HPDE6-E6E7 (cell line): Measurements from ENCODE around the gene STPG1.

Source experiments
- DNase-seq: peaks from one replicate; pipeline ENCODE4 v3.0.0; 2011; ENCODE audit warnings: missing footprints; ENCODE audit errors: extremely low spot score

STPG1 gene

GRCh38 chr1:24426744-24427544 lies 13.4 kb upstream of the STPG1 start:
- no peak for DNase-seq

DNA sequence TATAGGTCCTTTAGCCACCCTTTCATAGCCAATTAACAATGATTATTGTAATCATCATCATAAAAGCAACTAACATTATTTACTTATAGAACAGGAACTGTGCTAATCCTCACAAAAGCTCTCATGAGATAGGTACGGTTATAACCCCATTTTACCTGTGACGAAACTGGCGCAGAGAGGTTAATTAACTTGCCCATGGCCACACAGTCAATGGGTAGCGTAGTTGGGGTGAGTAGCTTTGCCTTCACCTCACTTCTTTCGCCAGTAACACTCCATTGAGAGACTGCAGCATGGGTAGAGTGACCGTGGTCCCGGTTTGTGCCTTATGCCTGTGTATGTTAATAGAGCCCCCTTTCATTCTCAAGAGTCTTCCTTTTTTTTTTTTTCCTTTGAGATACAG lies 12.3 kb upstream of the STPG1 start:
- no peak for DNase-seq

DNA sequence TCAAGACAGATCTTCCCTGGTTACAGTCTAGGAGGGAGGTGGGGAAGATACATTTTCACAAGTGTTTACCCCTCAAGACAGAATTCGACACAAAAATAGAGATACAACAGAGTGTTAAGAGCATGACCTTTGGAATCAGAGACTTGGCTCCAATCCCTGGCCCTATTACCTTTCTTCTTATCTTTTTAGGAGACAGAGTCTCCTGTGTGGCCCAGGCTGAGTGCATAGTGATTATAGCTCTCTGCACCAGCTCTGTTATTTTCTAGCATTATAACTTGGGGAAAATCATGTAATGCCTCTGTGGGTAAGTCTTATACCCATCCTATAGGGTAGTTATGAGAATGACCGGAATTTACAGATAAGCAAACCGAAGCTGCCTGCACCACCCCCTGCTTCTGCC lies 11.9 kb upstream of the STPG1 start:
- DNase-seq: no peak

GRCh38 chr1:24424990-24425389 lies 11.4 kb upstream of the STPG1 start:
- no peak for DNase-seq

GRCh38 chr1:24424207-24424606 lies 10.6 kb upstream of the STPG1 start:
- no peak for DNase-seq

DNA sequence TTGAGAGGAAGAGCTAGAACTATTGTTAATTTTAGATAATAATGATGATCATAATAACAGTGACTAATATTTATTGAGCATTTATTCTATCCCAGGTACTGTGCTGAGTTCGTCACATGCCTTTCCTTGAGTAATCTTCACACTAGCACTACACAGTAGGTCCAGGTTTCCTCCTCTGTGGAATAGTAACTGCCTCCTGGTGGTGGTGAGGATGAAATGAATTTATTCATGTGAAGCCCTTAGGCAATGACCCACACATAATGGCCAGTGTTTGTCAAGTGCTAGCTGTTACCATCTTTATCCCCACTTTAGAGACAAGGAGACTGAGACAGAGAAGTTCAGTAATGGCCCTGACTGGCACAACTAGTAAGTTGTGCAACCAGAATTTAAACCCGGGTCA lies 7.9 kb upstream of the STPG1 start:
- no peak for DNase-seq

DNA sequence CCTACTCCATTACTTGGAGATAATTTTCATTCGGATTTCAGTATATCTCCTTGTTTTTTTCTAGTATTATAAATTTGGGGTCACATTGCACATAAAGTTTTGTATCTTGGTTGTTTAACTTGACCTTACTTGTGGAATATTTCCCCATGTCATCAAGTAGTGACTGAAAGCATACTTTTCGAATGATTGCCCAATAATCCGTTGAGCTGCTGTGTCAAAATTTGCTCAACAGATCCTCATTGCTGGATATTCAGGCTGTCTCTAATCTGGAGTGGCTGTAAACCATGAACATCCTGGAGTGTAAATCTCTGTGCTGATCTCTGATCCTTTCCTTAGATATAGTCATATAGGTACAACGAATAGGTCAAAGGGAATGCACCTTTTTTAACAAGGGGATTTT lies 7.0 kb upstream of the STPG1 start:
- no peak for DNase-seq

- peak; percentile 39 for DNase-seq
Measured at GRCh38 chr1:24418898-24419628, 5.5 kb upstream of the STPG1 start.

GRCh38 chr1:24417681-24418080 lies 4.1 kb upstream of the STPG1 start:
- DNase-seq: no peak

- peak; percentile 60 for DNase-seq
Measured at GRCh38 chr1:24416666-24417391, 3.2 kb upstream of the STPG1 start.

DNA sequence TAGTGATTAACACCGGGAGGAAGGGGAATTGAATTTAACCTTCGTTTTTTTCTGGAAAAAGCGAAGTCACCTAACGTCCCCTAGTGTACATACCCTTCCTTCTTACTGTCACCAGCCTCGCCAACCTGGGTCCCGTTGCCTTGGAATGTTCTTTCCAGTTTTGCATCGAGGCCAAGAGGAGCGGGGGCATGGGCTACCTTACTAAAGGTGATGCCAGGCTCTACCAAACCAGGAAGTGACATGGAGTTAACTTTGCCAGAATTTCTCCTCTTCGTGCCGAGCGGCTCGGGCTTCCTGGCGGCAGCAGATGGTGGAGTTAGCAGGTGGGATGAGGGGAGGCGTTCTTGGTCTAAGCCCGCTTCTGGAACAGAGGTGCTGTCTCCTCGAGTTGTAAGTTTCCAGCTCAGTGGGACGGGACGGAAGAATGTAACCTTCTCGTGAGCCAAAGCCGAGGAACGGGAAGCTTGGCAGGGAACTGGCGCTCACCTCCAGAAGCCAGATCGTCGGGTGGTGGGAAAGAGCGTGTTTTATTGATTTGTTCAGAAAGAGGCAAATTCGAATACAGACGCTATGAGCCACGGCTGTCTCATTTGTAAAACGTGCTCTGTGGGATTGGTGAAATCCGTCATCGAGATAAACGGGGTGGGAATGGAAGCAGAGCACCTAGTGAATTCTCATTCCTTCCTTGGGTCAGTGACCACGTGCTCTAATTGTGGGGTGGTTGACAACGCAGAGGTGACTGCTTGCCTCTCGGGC lies 2.5 kb upstream of the STPG1 start:
- no peak for DNase-seq

DNA sequence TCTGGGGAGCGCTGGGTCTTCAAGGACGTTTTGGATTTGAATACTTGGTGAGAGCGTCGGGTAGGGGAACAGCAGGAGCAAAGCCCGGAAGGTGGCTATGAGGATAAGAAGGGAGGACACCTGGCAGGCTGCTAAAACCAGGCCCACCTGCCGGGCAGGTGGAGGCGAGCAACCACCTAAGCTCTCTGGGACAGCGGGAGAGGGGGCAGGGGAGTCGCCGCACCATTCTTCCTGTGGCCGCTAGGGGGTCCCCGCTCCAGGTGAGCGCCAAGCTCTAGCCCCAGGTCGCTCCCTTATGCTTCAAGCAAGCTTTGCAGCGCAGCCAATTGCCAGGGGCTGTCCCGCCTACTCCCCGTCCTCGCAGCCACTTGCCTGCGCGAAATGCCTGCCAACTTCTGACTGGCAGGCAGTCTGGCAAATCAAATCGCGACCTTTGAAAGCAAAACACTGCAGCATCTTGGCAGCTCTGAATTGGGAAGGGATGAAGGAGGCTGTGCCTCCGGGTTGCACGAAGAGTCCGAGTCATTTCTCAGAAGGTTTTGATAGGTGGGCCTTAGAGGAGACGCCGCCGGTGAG lies 1.8 kb upstream of the STPG1 start, which contains the start of gene NIPAL3:
NIPAL3 (plus strand) TSS at position 469 of the 576 bp plus-strand sequence. CDS start 3,746 bp downstream, outside the sequence.
- DNase-seq: peak; percentile 90

DNA sequence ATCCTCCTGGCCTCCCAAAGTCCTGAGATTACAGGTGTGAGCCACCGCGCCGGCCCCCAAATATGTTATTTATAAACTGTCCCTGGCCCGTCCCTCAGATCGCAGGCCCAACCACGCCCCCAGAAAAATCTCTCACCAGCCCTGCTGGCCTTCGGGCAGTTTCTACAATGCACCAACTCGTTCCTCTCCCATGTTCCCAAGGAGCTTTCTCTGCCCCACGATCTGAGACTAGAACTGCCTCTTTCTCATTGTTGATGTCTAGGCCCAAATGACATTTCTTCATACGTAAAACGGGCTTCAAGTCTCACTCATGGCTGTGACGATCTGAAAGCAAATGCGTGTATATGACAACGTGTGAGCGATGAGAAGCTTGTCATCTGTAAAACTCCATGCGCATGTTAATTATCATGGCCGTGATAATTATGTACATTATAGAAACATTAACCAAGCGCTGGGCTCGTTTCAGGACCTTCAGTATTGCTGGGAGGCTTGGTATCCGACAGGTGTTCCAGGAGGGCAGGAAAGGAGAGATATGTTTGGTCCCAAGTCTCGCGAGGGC lies 1.3 kb upstream of the STPG1 start:
- DNase-seq: no peak

GRCh38 chr1:24412408-24412807 lies 1.2 kb downstream of the STPG1 start:
- DNase-seq: no peak

- no peak for DNase-seq
Measured at GRCh38 chr1:24411963-24412362, 1.6 kb downstream of the STPG1 start.

GRCh38 chr1:24410750-24411149 lies 2.8 kb downstream of the STPG1 start:
- no peak for DNase-seq

- DNase-seq: peak; percentile 74
Measured at GRCh38 chr1:24409535-24409934, 4.0 kb downstream of the STPG1 start.

GRCh38 chr1:24406788-24407187 lies 6.8 kb downstream of the STPG1 start:
- no peak for DNase-seq

GRCh38 chr1:24403806-24404205 lies 9.8 kb downstream of the STPG1 start:
- DNase-seq: no peak

DNA sequence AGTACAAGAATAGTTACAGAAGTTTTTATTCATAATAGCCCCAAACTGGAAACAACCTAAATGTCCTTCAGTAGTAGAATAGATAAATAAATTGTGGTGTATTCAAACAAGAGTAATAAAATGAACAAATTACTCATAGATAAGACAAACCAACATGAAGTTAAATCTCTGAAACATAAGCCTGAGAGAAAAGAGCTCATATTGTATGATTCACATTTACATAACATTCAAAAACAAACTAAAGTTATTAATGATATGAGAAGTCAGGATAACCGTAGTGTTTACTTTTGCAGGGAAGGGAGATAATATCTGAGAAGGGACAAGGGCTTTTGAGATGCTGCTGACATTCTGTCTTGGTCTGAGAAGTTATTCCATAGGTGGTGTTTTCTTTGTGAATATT lies 13.5 kb downstream of the STPG1 start:
- DNase-seq: no peak

DNA sequence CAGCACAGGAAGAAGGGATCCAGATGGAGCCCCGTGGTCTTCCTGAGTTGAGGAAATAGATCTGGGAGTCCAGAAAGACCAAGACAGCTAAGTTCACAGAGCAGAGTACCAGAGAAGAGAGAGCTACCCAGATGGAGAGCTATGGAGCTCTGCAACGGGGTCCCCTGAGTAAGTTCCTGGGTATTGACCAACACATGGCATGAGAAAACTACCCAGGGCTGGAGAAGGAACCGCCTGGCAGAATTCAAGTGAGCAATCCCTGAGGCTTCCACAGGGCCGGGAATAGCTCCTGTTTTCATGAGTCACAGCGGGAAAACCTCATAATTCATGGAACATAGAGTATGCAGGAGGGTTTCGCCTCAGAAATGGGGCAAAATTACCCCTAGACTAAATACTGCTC lies 19.7 kb downstream of the STPG1 start:
- DNase-seq: no peak
